Measurements from ENCODE around the gene ZNF134.

DNA sequence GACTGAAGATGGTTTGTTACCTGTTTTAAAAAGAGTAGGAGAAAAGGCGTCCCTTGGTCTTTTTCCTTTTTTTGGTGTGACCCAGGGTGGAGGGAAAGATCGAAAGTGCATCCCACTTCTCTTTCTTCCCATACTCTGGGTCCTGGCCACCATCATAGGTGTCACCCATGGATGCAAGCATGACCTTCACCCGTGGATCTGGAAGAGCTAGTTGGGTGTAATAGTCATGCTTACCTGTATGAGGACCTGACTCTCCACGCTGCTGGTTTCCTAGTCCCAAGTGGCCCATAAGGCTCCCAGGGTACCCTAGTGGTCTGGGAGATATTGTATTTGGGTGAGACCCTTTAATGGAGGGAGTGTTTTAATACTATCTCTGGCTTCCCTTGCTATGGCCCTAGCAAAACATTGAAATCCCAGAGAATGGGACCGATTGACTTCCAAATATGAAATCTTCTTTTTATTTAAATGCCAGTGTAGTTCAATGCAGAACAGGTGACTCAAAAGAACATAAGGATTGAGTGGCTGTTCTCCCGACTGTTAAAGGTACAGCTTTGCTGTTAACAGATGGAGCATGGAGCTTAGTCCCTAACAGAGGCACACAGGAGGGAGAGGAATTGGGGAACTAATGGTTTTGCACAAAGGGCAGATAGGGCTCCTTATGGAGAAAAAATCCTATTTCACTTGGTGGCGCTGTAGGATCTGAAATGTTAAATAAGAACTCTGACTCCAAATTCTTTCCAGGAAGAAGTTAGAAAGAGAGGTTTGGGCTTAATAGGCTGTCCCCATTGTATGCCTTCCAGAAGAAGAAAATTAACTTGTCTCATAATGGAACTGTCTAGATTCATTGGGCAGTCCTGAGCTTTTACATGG lies 47.4 kb upstream of the ZNF134 start:
- TF ChIP-seq, protein P1, sequence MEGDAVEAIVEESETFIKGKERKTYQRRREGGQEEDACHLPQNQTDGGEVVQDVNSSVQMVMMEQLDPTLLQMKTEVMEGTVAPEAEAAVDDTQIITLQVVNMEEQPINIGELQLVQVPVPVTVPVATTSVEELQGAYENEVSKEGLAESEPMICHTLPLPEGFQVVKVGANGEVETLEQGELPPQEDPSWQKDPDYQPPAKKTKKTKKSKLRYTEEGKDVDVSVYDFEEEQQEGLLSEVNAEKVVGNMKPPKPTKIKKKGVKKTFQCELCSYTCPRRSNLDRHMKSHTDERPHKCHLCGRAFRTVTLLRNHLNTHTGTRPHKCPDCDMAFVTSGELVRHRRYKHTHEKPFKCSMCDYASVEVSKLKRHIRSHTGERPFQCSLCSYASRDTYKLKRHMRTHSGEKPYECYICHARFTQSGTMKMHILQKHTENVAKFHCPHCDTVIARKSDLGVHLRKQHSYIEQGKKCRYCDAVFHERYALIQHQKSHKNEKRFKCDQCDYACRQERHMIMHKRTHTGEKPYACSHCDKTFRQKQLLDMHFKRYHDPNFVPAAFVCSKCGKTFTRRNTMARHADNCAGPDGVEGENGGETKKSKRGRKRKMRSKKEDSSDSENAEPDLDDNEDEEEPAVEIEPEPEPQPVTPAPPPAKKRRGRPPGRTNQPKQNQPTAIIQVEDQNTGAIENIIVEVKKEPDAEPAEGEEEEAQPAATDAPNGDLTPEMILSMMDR (conservative IDR thresholded peaks at IDR 0.05 in 1 of 2, IDR thresholded peaks at IDR 0.05 in 1 of 2; ENCODE audit: extremely low read depth in 1 of 2, insufficient read depth in 1 of 2, low read depth in 1 of 2, low read length in 2 of 2), result no peak
- no peak for TF ChIP-seq EZH2 (IDR thresholded peaks at IDR 0.05; ENCODE audit: borderline replicate concordance, low read length)
